H1 (cell line): ENCODE data around the gene TRIM52. TPM values are rescaled to one million over a fixed set of nuclear protein-coding genes. Genes with fewer than 3 reads are reported as not detected.

Experiments used
- CTCF ChIA-PET: fragments of 300-600 bp; sonication (Branson Sonifier 250); formaldehyde crosslinking; loops from one replicate; lab custom pipeline; 2021; ENCODE audit not compliant: partially characterized antibody; lab: Charles Lee
- POLR2A ChIA-PET: fragments of 300-600 bp; sonication (Branson Sonifier 250); formaldehyde crosslinking; loops from one replicate; lab custom pipeline; 2021; ENCODE audit warnings: inconsistent platforms; ENCODE audit not compliant: partially characterized antibody; lab: Charles Lee
- DNase-seq, 2 experiments: peaks; one replicate each; pipeline versions ENCODE4 v3.0.0 to v3.0.0-alpha.2; 2010 to 2022; ENCODE audit warnings: low spot score in 2 of 2, low read depth in 1 of 2, mixed read lengths in 1 of 2
- FAIRE-seq: peaks from 2 replicates; lab custom pipeline; 2011; peaks lifted over from hg19 to GRCh38; lab: Jason Lieb, UNC
- H2AFZ ChIP-seq: 2 replicates; pipeline ENCODE4 v1.8.1; 2012; ENCODE audit warnings: low read length, inconsistent platforms
- H2AK5ac ChIP-seq: 2 replicates; pipeline ENCODE4 v1.6.1; 2013; ENCODE audit warnings: low read depth, low read length
- H2BK120ac ChIP-seq: replicated peaks from 2 replicates; pipeline ENCODE3; 2013; ENCODE audit warnings: low read depth, low read length, inconsistent platforms
- H2BK12ac ChIP-seq: 2 replicates; pipeline ENCODE4 v1.6.1; 2013; ENCODE audit warnings: low read depth, low read length
- H2BK15ac ChIP-seq: 2 replicates; pipeline ENCODE4 v1.6.1; 2013; ENCODE audit warnings: low read length
- H2BK20ac ChIP-seq: 2 replicates; pipeline ENCODE4 v1.6.1; 2013; ENCODE audit warnings: low read length
- H2BK5ac ChIP-seq: 2 replicates; pipeline ENCODE4 v1.6.1; 2013; ENCODE audit warnings: low read depth, low read length
- H3K14ac ChIP-seq: 2 replicates; pipeline ENCODE4 v1.6.1; 2013; ENCODE audit warnings: inconsistent platforms; ENCODE audit not compliant: insufficient read length
- H3K18ac ChIP-seq: 2 replicates; pipeline ENCODE4 v1.6.1; 2013; ENCODE audit warnings: low read length; ENCODE audit errors: extremely low read depth
- H3K23ac ChIP-seq: 2 replicates; pipeline ENCODE4 v1.6.1; 2013; ENCODE audit warnings: inconsistent platforms; ENCODE audit not compliant: insufficient read length
- H3K23me2 ChIP-seq: 2 replicates; pipeline ENCODE4 v1.6.1; 2013; ENCODE audit warnings: low read depth, low read length
- H3K27ac ChIP-seq: 2 replicates; pipeline ENCODE4 v1.6.1; 2011; ENCODE audit warnings: low read depth, low read length, inconsistent platforms
- H3K27me3 ChIP-seq, 4 experiments: replicated peaks in 1 of 4; 1 replicate in 1 of 4; 2 replicates in 3 of 4; pipeline versions ENCODE4 v1.6.1 to v1.8.1; 2011 to 2013; ENCODE audit warnings: low read length in 3 of 4, mild to moderate bottlenecking in 3 of 4, inconsistent platforms in 2 of 4, mixed read lengths in 2 of 4, moderate library complexity in 1 of 4; ENCODE audit not compliant: control insufficient read depth in 3 of 4, insufficient read depth in 3 of 4; ENCODE audit errors: extremely low read depth in 1 of 4
- H3K36me3 ChIP-seq, 4 experiments: 2 replicates each; pipeline versions ENCODE4 v1.6.1 to v1.8.1; 2011 to 2013; ENCODE audit warnings: mild to moderate bottlenecking in 4 of 4, low read length in 3 of 4, moderate library complexity in 2 of 4, control low read depth in 1 of 4, inconsistent platforms in 1 of 4; ENCODE audit not compliant: insufficient read depth in 4 of 4, control insufficient read depth in 2 of 4
- H3K4ac ChIP-seq: replicated peaks from 2 replicates; pipeline ENCODE3; 2013; ENCODE audit warnings: low read length, low read depth, mixed read lengths, inconsistent platforms; ENCODE audit not compliant: insufficient read length
- H3K4me1 ChIP-seq, 4 experiments: replicated peaks in 1 of 4; 1 replicate in 1 of 4; 2 replicates in 3 of 4; pipeline versions ENCODE4 v1.6.1 to v1.8.1; 2011 to 2013; ENCODE audit warnings: low read length in 3 of 4, inconsistent platforms in 2 of 4, mixed read lengths in 1 of 4; ENCODE audit not compliant: insufficient read depth in 4 of 4, control insufficient read depth in 3 of 4
- H3K4me2 ChIP-seq, 2 experiments: 2 replicates each; pipeline versions ENCODE4 v1.6.1 to v1.8.1; 2011 to 2013; ENCODE audit warnings: low read depth in 2 of 2, low read length in 2 of 2, control low read depth in 1 of 2, inconsistent platforms in 1 of 2, mild to moderate bottlenecking in 1 of 2; ENCODE audit not compliant: insufficient read depth in 1 of 2
- H3K4me3 ChIP-seq, 4 experiments: fragments of 200-600, 300-600 bp in 1 of 4; sonication (generic), shearing (Covaris generic), sonication (Bioruptor Twin) in 1 of 4; 2 replicates each; pipeline versions ENCODE4 v1.5.1 to v1.8.1; 2011 to 2016; ENCODE audit warnings: low read length in 4 of 4, low read depth in 3 of 4, control low read depth in 2 of 4, inconsistent platforms in 2 of 4, mild to moderate bottlenecking in 2 of 4, mixed read lengths in 1 of 4, moderate library complexity in 1 of 4; ENCODE audit not compliant: insufficient read depth in 2 of 4; ENCODE audit errors: extremely low read depth in 1 of 4
- H3K56ac ChIP-seq: replicated peaks from 2 replicates; pipeline ENCODE3; 2013; ENCODE audit warnings: low read depth, mild to moderate bottlenecking, mixed read lengths, low read length, inconsistent platforms; ENCODE audit not compliant: insufficient read length
- H3K79me1 ChIP-seq: 2 replicates; pipeline ENCODE4 v1.6.1; 2013; ENCODE audit warnings: low read depth, low read length, control low read depth
- H3K79me2 ChIP-seq, 2 experiments: 2 replicates each; pipeline versions ENCODE4 v1.6.1 to v1.8.1; 2012 to 2013; ENCODE audit warnings: low read length in 2 of 2, mild to moderate bottlenecking in 2 of 2, inconsistent platforms in 1 of 2; ENCODE audit not compliant: insufficient read depth in 2 of 2, control insufficient read depth in 1 of 2
- H3K9ac ChIP-seq, 4 experiments: replicated peaks in 1 of 4; 1 replicate in 1 of 4; 2 replicates in 3 of 4; pipeline versions ENCODE4 v1.6.1 to v1.8.1; 2011 to 2013; ENCODE audit warnings: low read depth in 3 of 4, low read length in 3 of 4, control low read depth in 2 of 4, mild to moderate bottlenecking in 2 of 4, moderate library complexity in 2 of 4, inconsistent platforms in 1 of 4; ENCODE audit errors: extremely low read depth in 1 of 4
- H3K9me3 ChIP-seq, 2 experiments: 2 replicates each; pipeline versions ENCODE4 v1.6.1 to v1.8.1; 2012 to 2013; ENCODE audit warnings: mild to moderate bottlenecking in 2 of 2, moderate library complexity in 2 of 2, control low read depth in 1 of 2, inconsistent platforms in 1 of 2, low read depth in 1 of 2, low read length in 1 of 2, mixed read lengths in 1 of 2; ENCODE audit not compliant: insufficient read depth in 2 of 2
- H4K20me1 ChIP-seq, 2 experiments: replicated peaks in 1 of 2; 2 replicates each; pipeline versions ENCODE3 to v1.8.1; 2011 to 2013; ENCODE audit warnings: inconsistent platforms in 2 of 2, low read length in 2 of 2, mild to moderate bottlenecking in 1 of 2; ENCODE audit not compliant: insufficient read depth in 2 of 2, control insufficient read depth in 1 of 2
- H4K5ac ChIP-seq: 2 replicates; pipeline ENCODE4 v1.6.1; 2013; ENCODE audit warnings: low read length, low read depth, mixed read lengths, inconsistent platforms; ENCODE audit not compliant: insufficient read length
- H4K8ac ChIP-seq: 2 replicates; pipeline ENCODE4 v1.8.0; 2013; ENCODE audit warnings: mild to moderate bottlenecking, moderate library complexity, low read length, inconsistent platforms; ENCODE audit not compliant: insufficient read depth; ENCODE audit errors: extremely low read depth
- H4K91ac ChIP-seq: replicated peaks from 2 replicates; pipeline ENCODE3; 2013; ENCODE audit warnings: low read length, mixed read lengths, inconsistent platforms; ENCODE audit not compliant: insufficient read length
- BACH1 ChIP-seq: IDR thresholded peaks from 2 replicates; pipeline ENCODE4 v1.6.1; 2012; ENCODE audit warnings: low read length, improper control_type of control experiment
- CHD1 ChIP-seq: IDR thresholded peaks from 2 replicates; pipeline ENCODE4 v1.6.1; 2012; ENCODE audit warnings: low read depth, low read length, improper control_type of control experiment
- EP300 ChIP-seq, 2 experiments: IDR thresholded peaks; 1 replicate in 1 of 2; 2 replicates in 1 of 2; pipeline ENCODE4 v1.6.1; 2011 to 2012; ENCODE audit warnings: low read depth in 2 of 2, low read length in 2 of 2, mild to moderate bottlenecking in 2 of 2, borderline replicate concordance in 1 of 2, inconsistent platforms in 1 of 2, moderate library complexity in 1 of 2
- EZH2 ChIP-seq: fragments of 200-600 bp; sonication (generic); IDR thresholded peaks from 2 replicates; pipeline ENCODE4 v1.7.1; 2012; ENCODE audit warnings: low read depth, mild to moderate bottlenecking, moderate library complexity, low read length, inconsistent platforms; ENCODE audit not compliant: severe bottlenecking
- GABPA ChIP-seq: IDR thresholded peaks from 2 replicates; pipeline ENCODE4 v1.6.1; 2011; ENCODE audit warnings: mild to moderate bottlenecking, low read length, moderate library complexity, borderline replicate concordance; ENCODE audit not compliant: insufficient read depth
- HDAC6 ChIP-seq: IDR thresholded peaks from one replicate; pipeline ENCODE4 v1.7.1; 2012; ENCODE audit warnings: low read depth, mild to moderate bottlenecking, inconsistent platforms, low read length, moderate library complexity
- JUND ChIP-seq: IDR thresholded peaks from 2 replicates; pipeline ENCODE4 v1.6.1; 2011; ENCODE audit warnings: mild to moderate bottlenecking, improper control_type of control experiment, low read length
- KDM1A ChIP-seq: fragments of 200-600, 300-600 bp; sonication (generic); IDR thresholded peaks from 2 replicates; pipeline ENCODE4 v1.7.1; 2016; ENCODE audit warnings: mild to moderate bottlenecking, low read length, borderline replicate concordance
- POLR2A ChIP-seq, 2 experiments: IDR thresholded peaks; 1 replicate in 1 of 2; 2 replicates in 1 of 2; pipeline ENCODE4 v1.6.1; 2011; ENCODE audit warnings: low read depth in 2 of 2, low read length in 2 of 2, mild to moderate bottlenecking in 2 of 2; ENCODE audit errors: control extremely low read depth in 1 of 2
- POLR2AphosphoS5 ChIP-seq: IDR thresholded peaks from 2 replicates; pipeline ENCODE4 v1.6.1; 2011; ENCODE audit warnings: low read depth, low read length
- POU5F1 ChIP-seq: IDR thresholded peaks from 2 replicates; pipeline ENCODE4 v1.6.1; 2011; ENCODE audit warnings: low read depth, mild to moderate bottlenecking, low read length, moderate library complexity
- RBBP5 ChIP-seq: IDR thresholded peaks from 2 replicates; pipeline ENCODE4 v1.7.1; 2012; ENCODE audit warnings: low read depth, mild to moderate bottlenecking, inconsistent platforms, low read length, moderate library complexity, borderline replicate concordance
- SIN3A ChIP-seq, 2 experiments: IDR thresholded peaks in 1 of 2; conservative IDR thresholded peaks in 1 of 2; 2 replicates each; pipeline ENCODE4 v1.6.1; 2011 to 2012; ENCODE audit warnings: low read length in 2 of 2, improper control_type of control experiment in 1 of 2, low read depth in 1 of 2, mild to moderate bottlenecking in 1 of 2
- TAF1 ChIP-seq: IDR thresholded peaks from 2 replicates; pipeline ENCODE4 v1.6.1; 2011; ENCODE audit warnings: mild to moderate bottlenecking, low read depth, low read length
- ZNF274 ChIP-seq: IDR thresholded peaks from 2 replicates; pipeline ENCODE4 v1.7.0; 2012; ENCODE audit warnings: low read length, borderline replicate concordance; ENCODE audit errors: extremely low read depth
- WGBS, 2 experiments: shearing (Covaris generic) in 1 of 2; methylation state at CpG; one replicate each; pipeline versions ENCODE4 v1.1.6 to v1.1.7; 2013 to 2015; ENCODE audit warnings: low lambda C conversion rate in 2 of 2, mixed read lengths in 2 of 2, inconsistent platforms in 1 of 2, low coverage in 1 of 2, missing lambda C conversion rate in 1 of 2; ENCODE audit not compliant: insufficient replicate concordance in 2 of 2, insufficient coverage in 1 of 2, insufficient read length in 1 of 2; ENCODE audit errors: extremely low coverage in 1 of 2, missing lambda C conversion rate in 1 of 2; 5-methylcytosine and 5-hydroxymethylcytosine counted together
- polyA plus RNA-seq, 7 experiments: library from polyadenylated mRNA; depleted of rRNA in 3 of 7; stranded (reverse) in 5 of 7; unstranded in 2 of 7; fragments of >200 nt in 5 of 7; fragments of 200-250 nt in 2 of 7; gene quantifications; 1 replicate in 5 of 7; 2 replicates in 1 of 7; 4 replicates in 1 of 7; pipeline versions ENCODE4 v1.2.1 to v1.2.3, GENCODE V29; 2011 to 2013; ENCODE audit warnings: missing spikeins in 2 of 7, mixed read lengths in 2 of 7
- total RNA-seq: library from RNA; stranded (reverse); fragmentation: NEBNext Ultra II Directional; extraction: Animal tissue kit (Norgen Biotek cat#: 25700); gene quantifications from 2 replicates; pipeline ENCODE4 v1.2.1, GENCODE V29; 2021

TRIM52 gene
- total and polyA plus RNA-seq, 2 of the 8 experiments (the other 6 are each of a cell fraction or from before 2014, with no cell fraction given), result 4.2 to 5.7 TPM

DNA sequence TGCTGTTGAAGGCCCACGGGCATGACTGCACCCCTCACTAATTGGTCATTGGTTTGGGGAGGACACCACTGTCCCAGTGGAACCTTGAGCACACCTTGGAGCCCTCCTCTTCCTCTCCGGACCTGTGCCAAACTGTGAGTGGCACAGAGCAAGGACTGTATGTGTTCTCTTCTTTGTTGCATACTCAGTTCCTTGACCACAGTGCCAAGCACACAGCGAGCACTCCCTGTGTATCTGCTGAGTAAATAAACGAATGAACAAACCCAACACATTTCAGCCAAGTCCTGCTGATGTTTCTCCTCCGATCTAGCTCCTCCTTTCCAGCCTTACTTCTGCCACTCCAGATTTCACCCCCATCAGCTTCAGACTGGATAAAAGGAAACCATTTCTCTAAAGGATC is 2.7 kb upstream of the TRIM52 start:
- POLR2A ChIA-PET, result interaction anchor here (1.0 to 34.2 kb wide), 4 partner anchors 10 to 79 kb away, joined by 3 to 1334 read pairs (median 6); partner anchors contain the start of genes RACK1 and TRIM41
- Histone ChIP-seq H2AK5ac (no peak overlapping the region), H2BK15ac (no peak overlapping the region), H3K14ac (no peak overlapping the region), H3K4me1 (peaks cover 4 to 10% (median 7%) of the 10 kb centered on the region in 4 experiments; a peak in 6 of 7 replicates), H3K36me3 (peaks cover 0 to 6% (median 5%) of the 10 kb centered on the region in 4 experiments; a peak in 3 of 8 replicates), H4K5ac (no peak overlapping the region), H4K20me1 (peaks cover 7 to 12% of the 10 kb centered on the region in 2 experiments), H3K18ac (no peak overlapping the region), H3K9me3 (no peaks in the 10 kb centered on the region), H4K91ac (no peak overlapping the region), H3K79me2 (peaks cover 3 to 26% of the 10 kb centered on the region in 2 experiments; a peak in 2 of 4 replicates), H3K4me2 (no peak overlapping the region), H3K27ac (no peak overlapping the region), H3K79me1 (peaks cover 15% of the 10 kb centered on the region), H2AFZ (no peak overlapping the region), H2BK12ac (no peak overlapping the region), H3K23ac (no peak overlapping the region), H3K4ac (no peak overlapping the region), H4K8ac (no peak overlapping the region), H2BK120ac (no peak overlapping the region), H2BK5ac (no peak overlapping the region), H3K9ac (no peak overlapping the region), H3K56ac (no peak overlapping the region), H2BK20ac (no peak overlapping the region), H3K23me2 (peaks cover 12% of the 10 kb centered on the region), H3K4me3 (no peak overlapping the region), H3K27me3 (no peaks in the 10 kb centered on the region)
- CTCF ChIA-PET, result no interaction called here
- FAIRE-seq, result no peak
- WGBS, 2 experiments, result 69% methylated on average over 5 of the region's 5 CpGs; no CpG with 5 or more reads in 1 of the 2 experiments
- DNase-seq, result no peak
- TF ChIP-seq POLR2A (IDR thresholded peaks at IDR 0.05; ENCODE audit: control extremely low read depth in 1 of 2, low read depth in 2 of 2, low read length in 2 of 2) (no peak), RBBP5 (no peak), GABPA (no peak), EP300 (IDR thresholded peaks at IDR 0.05; ENCODE audit: borderline replicate concordance in 1 of 2, low read depth in 2 of 2, low read length in 2 of 2) (no peak), KDM1A (no peak), SIN3A (conservative IDR thresholded peaks at IDR 0.05 in 1 of 2, IDR thresholded peaks at IDR 0.05 in 1 of 2; ENCODE audit: low read depth in 1 of 2, low read length in 2 of 2) (no peak), EZH2 (no peak), POLR2AphosphoS5 (no peak), JUND (no peak), CHD1 (no peak), ZNF274 (no peak), HDAC6 (no peak), BACH1 (no peak), POU5F1 (no peak), TAF1 (no peak)
